ENCODE data around the gene RREB1. TPM values are rescaled to one million over a fixed set of nuclear protein-coding genes. Genes with fewer than 3 reads are reported as not detected.

The RREB1 gene
- total RNA-seq, 1 donor from 2014 or later = 43.9 TPM

- Mint-ChIP-seq H3K4me1 (ENCODE audit: unreplicated experiment) (no peaks in the 10 kb centered on the region), H3K9me3 (no peaks in the 10 kb centered on the region), H3K4me3 (no peak overlapping the region), H3K36me3 (no peaks in the 10 kb centered on the region), H3K27ac (no peak overlapping the region), H3K27me3 (no peaks in the 10 kb centered on the region)
- TF ChIP-seq, protein P1, sequence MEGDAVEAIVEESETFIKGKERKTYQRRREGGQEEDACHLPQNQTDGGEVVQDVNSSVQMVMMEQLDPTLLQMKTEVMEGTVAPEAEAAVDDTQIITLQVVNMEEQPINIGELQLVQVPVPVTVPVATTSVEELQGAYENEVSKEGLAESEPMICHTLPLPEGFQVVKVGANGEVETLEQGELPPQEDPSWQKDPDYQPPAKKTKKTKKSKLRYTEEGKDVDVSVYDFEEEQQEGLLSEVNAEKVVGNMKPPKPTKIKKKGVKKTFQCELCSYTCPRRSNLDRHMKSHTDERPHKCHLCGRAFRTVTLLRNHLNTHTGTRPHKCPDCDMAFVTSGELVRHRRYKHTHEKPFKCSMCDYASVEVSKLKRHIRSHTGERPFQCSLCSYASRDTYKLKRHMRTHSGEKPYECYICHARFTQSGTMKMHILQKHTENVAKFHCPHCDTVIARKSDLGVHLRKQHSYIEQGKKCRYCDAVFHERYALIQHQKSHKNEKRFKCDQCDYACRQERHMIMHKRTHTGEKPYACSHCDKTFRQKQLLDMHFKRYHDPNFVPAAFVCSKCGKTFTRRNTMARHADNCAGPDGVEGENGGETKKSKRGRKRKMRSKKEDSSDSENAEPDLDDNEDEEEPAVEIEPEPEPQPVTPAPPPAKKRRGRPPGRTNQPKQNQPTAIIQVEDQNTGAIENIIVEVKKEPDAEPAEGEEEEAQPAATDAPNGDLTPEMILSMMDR (conservative IDR thresholded peaks at IDR 0.05) = no peak
- no peak for DNase-seq (ENCODE audit: extremely low spot score, unreplicated experiment)
Observed at GRCh38 chr6:7251646-7252260, 144.0 kb downstream of the RREB1 start.

DNA sequence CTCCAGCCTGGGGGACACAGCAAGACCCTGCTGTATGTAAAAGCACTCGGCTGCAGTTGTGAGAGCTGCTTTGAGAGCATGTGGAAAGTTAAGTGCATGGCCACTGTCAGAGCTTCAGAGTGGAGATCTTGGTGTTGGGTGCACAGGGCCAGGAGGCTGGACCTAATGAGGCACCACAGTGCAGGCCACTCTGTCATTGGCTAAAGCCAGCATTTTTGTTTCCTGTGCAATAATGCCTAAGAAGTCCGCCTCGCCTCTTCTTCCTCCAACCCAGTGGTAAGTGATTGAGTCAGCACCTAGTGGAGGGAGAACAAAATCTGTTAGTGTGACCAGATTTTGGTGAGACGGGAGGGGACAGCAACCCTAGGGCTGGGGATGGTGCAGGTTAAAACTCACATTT is 144.6 kb downstream of the RREB1 start:
- Mint-ChIP-seq H3K4me3 (no peak overlapping the region), H3K27ac (no peak overlapping the region), H3K9me3 (no peaks in the 10 kb centered on the region), H3K36me3 (no peaks in the 10 kb centered on the region), H3K4me1 (ENCODE audit: unreplicated experiment) (no peaks in the 10 kb centered on the region), H3K27me3 (no peaks in the 10 kb centered on the region)
- DNase-seq (ENCODE audit: extremely low spot score, unreplicated experiment) = no peak
- TF ChIP-seq, protein P1 (conservative IDR thresholded peaks at IDR 0.05) = no peak

GRCh38 chr6:7254980-7255835 is 147.4 kb downstream of the RREB1 start:
- TF ChIP-seq, protein P1 (conservative IDR thresholded peaks at IDR 0.05) = no peak
- no peaks in the 10 kb centered on the region for H3K27me3 Mint-ChIP-seq
- DNase-seq (ENCODE audit: extremely low spot score, unreplicated experiment) = no peak
- no peak overlapping the region for H3K27ac Mint-ChIP-seq
- H3K4me3 Mint-ChIP-seq = no peak overlapping the region
- H3K9me3 Mint-ChIP-seq = no peaks in the 10 kb centered on the region
- H3K36me3 Mint-ChIP-seq = no peaks in the 10 kb centered on the region
- peaks cover 9% of the 10 kb centered on the region for H3K4me1 Mint-ChIP-seq (ENCODE audit: unreplicated experiment)

DNA sequence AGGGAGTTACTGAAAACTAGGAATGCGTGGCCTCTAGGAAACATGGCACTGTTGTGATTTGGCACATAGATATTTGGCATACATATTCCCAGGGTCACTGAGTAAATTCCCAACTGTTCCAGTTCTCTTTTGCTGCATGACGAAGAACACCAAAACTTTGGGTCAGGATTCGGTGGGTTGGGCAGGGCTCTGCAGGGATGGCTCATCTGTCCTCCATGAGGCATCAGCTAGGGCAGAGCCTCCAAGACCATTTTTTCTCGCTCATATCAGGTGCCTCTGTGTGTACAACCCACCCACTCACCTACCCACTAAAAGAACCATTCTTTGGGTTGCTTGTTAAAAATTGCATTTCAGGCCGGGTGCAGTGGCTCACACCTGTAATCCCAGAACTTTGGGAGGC is 148.2 kb downstream of the RREB1 start:
- Mint-ChIP-seq H3K36me3 (no peaks in the 10 kb centered on the region), H3K4me3 (no peak overlapping the region), H3K27ac (no peak overlapping the region), H3K9me3 (no peaks in the 10 kb centered on the region), H3K4me1 (ENCODE audit: unreplicated experiment) (peaks cover 16% of the 10 kb centered on the region), H3K27me3 (no peaks in the 10 kb centered on the region)
- TF ChIP-seq, protein P1 (conservative IDR thresholded peaks at IDR 0.05) = no peak
- no peak for DNase-seq (ENCODE audit: extremely low spot score, unreplicated experiment)

- Mint-ChIP-seq H3K27me3 (no peaks in the 10 kb centered on the region), H3K27ac (no peak overlapping the region), H3K9me3 (no peaks in the 10 kb centered on the region), H3K36me3 (no peaks in the 10 kb centered on the region), H3K4me3 (no peak overlapping the region), H3K4me1 (ENCODE audit: unreplicated experiment) (peaks cover 21% of the 10 kb centered on the region)
- no peak for DNase-seq (ENCODE audit: extremely low spot score, unreplicated experiment)
- TF ChIP-seq, protein P1 (conservative IDR thresholded peaks at IDR 0.05) = no peak
Observed at GRCh38 chr6:7256785-7257184, 149.0 kb downstream of the RREB1 start.
